B cell (primary cell): ENCODE measurements around the gene PTPN14.

ENCODE experiments used
- CTCF ChIP-seq: fragments of 200-600 bp; IDR thresholded peaks from one replicate; pipeline ENCODE4 v1.8.0; 2022; ENCODE audit warnings: antibody characterized with exemption, mild to moderate bottlenecking
- EZH2 ChIP-seq: IDR thresholded peaks from 2 replicates; pipeline ENCODE4 v1.6.1; 2012; ENCODE audit warnings: borderline replicate concordance, low read depth, mild to moderate bottlenecking, moderate library complexity, low read length; ENCODE audit not compliant: insufficient read depth, poor library complexity, severe bottlenecking

- TF ChIP-seq CTCF (no peak), EZH2 (no peak)
Measured at GRCh38 chr1:214470132-214470531, 81.3 kb downstream of the PTPN14 start.
